AG20443 (cell line): ENCODE measurements around the gene NES.

ENCODE experiments used
- DNase-seq: peaks from one replicate; pipeline ENCODE4 v3.0.0; 2012; ENCODE audit warnings: low spot score, mixed read lengths

NES gene

DNA sequence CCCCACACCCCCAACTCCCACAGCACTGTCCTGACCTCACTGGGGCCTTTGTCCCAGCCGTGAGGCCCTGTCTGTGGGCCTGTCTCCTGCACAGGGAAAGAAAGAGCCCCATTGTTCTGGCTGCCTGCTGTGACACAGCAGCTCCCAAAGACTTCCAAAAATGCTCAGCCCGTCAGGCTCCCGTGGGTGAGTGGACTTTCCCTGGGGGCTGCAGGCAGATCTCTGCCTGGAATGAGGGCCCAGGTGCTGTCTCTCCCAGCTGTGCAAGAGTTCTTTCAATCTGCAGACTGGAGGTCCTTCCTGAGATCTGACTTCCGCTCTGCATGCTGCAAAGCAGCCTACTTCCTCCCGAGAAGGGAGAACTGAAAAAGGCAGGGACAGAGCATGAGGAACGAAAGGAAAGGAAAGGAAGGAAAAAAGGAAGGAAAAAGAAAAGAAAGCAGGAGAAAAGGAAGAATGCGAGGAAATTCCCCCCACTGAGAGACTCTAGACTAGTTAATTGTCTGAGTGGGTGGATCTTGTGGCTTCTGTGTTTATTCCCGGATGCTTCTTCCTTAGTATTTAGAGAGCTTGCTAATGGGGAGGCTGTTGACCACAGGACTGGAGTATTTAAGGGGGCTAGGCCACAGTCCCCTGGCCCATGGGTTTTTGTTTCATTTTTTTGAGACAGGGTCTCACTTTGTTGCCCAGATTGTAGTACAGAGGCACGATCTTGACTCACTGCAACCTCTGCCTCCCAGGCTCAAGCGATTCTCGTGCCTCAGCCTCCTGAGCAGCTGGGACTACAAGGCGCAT lies 15.0 kb downstream of the NES start:
- DNase-seq, result no peak

DNA sequence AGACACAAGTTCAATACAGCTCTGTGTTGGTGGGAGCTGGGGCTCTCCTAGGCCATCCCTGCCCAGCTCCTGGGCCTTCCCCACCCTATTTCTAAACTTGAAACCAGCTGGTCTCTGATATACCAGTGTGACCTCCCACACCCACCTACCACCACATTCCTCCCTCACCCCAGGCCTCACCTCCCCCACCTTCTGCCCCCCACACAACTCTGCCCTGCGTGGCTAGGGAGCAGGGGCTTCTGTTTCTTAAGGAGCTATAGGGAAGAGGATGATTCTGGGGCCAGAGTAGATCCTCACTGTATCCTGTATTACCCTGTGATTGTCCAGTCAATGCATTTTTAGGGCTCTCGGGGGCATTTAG lies 16.5 kb downstream of the NES start:
- DNase-seq, result no peak

DNA sequence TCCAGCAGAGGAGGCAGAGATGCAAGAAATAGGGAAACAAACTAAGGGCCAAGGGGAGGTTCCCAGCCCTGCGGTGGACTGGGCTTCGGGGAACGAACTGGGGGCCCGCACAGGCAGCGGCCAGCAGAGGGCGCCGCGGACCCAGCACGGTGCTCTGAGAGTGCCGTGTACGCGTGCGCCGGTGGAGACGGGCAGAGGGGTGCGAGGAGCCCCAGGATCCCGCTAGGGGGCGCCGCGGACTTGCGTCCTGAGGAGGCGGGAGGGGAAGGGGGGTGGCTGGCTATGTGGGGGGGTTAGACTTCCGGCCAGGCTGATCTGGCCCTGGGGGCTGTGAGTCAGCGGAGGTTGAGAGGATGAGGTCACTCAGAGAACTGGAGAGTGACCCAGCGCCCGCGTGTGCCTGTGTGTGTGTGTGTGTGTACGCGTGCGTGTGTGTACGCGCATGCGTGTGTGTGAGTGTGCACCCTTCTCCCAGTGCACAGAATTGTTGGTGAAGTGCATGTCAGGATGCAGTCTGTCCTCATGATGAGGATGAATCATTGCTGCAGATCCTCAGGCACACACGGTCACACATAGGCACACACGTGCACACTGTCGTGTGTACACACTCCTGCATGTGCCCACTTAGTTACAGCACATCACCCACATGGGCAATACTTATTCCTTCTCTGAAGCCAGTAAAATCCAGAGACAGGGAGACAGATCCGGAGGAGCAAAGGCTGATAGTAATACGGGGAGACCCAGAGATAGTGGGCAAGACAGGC lies 17.0 kb downstream of the NES start:
- peak; percentile 100 for DNase-seq

DNA sequence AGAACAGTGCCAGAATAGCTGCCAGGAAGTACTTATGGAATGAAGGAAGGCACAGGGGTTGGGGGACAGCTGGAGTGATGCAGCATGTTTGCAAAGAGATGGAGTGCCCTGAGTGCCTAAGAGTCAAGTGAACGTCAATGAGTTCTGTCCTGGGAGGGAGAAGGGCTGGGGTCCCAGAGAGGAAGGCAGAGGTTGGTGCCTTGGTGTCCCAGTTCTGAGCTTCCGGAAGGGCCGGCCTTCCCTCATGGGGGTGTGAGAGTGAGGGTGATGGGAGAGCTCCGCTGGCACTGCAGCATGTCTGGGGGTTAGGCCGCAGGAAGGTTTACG lies 17.6 kb downstream of the NES start:
- DNase-seq, result no peak

DNA sequence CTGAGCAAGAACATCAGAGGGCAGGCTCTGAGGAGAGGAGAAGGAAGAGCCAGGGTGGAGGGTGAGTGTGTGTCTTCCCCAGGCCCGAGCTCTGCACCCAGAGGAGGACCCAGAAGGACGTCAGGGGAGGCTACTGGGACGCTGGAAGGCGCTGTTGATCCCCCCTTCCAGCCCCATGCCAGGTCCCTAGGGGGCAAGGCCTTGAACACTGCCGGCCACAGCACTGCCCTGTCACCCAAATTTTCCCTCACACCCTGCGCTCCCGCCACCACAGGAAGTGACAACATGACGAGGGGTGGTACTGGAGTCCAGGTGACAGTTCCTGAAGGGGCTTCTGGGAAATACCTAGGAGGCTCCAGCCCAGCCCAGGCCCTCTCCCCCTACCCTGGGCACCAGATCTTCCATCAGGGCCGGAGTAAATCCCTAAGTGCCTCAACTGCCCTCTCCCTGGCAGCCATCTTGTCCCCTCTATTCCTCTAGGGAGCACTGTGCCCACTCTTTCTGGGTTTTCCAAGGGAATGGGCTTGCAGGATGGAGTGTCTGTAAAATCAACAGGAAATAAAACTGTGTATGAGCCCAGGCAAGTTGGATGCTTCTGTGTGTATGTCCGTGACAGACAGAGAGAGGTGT lies 18.1 kb downstream of the NES start:
- no peak for DNase-seq

DNA sequence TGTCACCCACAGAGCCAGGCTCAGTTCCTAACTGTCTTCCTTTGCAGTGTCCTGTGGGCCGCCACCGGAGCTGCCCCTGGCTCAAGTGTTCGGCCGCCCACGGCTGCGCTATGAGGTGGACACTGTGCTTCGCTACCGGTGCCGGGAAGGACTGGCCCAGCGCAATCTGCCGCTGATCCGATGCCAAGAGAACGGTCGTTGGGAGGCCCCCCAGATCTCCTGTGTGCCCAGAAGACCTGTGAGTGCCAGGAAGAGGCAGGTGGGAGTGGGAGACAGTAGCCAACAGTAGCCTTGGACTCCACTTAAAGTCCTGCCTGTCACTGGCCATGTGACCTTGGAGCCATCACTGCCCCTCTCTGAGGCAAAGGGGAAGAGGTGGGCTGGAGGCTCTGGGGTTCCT lies 18.7 kb downstream of the NES start:
- no peak for DNase-seq

DNA sequence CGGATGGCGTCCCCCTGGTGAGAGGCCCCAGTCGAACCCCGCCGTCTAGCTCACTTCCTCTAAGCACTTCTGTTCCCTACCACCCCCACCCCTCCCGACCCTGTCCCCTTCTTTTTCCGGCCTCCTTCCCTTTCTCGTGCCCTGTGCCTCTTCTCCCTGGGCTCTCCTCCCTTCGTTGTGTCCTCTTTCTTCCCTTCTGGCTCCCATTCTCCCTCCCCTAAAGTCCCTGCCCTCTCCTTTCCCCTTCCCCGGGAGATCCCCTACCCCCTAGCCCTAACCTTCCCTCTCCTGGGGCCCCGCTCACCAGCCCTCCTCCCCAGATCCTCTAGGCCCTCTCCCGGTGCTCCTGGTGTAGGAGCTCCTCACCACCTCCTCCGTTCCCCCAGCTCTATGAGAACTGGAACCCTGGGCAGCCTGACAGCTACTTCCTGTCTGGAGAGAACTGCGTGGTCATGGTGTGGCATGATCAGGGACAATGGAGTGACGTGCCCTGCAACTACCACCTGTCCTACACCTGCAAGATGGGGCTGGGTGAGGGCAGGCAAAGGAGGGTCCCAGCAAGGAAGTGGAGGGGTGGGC lies 19.4 kb downstream of the NES start:
- DNase-seq, result no peak

DNA sequence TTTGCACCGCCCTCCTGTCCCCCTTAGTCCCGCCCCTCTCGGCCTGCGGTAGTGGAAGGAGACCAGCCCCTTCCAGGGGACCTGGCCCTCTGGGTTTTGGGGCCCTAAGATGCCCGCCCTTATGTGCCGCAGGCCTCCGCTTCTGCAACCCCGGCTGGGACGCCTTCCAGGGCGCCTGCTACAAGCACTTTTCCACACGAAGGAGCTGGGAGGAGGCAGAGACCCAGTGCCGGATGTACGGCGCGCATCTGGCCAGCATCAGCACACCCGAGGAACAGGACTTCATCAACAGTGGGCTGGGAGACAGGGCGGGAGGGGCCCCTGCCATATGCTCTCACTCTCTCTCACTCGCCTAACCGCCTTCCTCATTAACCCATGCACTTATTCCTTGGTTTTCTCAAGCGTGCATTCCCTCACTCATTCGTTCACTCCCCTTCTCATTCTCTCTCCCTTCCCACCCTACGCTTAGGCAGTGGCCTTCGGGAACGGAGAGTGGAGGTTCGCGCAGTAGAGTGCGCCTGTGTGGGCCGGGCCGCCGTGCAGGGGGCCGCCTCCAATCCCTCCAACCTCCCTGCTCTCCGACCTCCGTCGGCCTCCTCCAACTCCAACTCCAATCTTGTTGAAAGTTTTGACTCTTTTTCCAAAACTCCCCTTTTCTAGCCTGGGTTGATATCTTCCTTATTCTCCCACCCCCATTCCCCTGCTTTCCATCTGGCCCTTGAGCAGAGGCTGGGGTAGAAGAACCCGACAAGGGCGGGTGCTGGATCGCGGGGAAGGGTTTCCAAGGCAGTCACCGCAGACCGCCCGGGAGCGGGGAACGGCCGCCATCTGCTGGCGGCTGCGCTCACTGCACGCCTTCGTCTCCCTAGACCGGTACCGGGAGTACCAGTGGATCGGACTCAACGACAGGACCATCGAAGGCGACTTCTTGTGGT lies 20.1 kb downstream of the NES start:
- DNase-seq, result peak; percentile 92

DNA sequence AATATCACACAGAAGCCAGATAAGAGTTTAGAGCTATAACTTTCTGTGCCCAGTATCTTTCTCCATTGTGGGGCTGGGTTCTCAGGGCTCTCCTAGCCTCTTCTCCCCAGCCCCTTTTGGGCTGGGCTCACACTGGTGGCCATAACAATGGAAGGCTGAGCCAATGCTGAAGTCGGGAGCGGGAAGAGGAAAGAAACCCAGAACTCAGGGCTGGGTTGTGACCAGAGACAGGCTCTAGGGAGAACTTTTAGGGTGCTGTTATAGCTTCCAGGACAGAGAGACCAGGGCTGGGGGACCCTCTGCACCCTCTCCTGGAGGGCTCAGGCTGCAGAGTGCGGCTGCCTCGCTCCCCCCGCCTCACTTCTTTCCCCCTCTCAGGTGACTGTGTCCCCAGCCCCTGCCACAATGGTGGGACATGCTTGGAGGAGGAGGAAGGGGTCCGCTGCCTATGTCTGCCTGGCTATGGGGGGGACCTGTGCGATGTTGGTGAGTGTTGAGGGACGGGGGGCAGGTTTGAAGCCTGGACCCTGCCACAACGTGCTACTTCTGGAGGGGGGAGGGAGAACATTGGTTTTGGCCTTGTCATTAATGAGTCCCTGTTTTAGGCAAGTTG lies 21.2 kb downstream of the NES start:
- no peak for DNase-seq

DNA sequence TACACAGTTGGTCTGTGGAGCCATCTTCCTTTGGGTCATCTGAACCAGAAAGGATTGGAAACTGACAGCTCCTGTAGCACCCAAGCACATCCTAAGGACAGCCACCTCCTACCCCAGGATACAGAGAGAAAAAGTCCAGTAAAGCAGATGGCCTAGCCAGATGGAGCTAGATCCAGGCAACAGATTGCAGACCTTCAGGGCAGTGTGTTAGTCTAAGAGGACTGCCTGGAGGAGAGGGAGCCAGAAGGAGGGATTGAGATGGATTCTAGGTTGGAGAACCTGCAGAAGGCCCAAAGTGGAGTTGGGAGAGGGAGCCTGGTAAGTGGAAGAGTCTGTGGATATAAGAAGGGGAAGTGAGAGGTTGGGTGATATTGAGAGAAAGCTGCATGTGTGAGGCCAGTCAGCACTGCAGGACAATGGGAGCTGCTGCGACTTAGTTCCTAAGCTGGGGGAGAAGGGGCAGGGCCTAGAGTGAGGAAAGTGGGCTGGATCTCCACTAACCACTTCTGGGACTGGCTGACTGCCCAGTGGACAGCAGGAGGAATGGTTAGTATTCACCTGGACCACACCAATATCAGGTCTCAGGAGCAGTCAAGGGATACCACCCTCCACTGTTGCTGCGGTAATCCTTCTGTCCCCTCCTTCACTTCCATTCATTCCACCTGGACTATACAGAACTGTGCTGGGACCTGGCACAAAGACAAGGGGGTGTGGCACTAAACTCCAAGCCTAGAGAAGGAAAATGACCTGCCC lies 21.9 kb downstream of the NES start:
- DNase-seq, result no peak

DNA sequence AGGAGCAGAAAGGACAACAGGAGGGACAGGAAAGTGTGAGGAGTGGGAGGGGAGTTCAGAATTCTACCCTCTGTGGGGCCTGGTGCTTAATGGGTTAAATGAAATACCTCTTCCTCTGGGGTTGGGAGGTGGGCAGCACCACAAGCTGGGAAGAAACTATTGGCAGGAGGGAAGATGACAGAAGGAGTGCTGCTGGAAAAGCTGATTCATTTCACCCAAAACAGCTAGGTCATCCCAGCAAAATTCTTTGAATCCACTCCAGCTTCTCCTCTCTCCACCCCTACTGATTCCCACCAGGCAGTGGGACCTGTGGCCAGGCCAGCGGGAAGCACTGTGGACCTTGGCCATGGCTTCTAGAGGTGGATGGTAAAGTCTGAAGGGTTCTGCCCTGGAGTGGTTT lies 22.5 kb downstream of the NES start:
- no peak for DNase-seq

DNA sequence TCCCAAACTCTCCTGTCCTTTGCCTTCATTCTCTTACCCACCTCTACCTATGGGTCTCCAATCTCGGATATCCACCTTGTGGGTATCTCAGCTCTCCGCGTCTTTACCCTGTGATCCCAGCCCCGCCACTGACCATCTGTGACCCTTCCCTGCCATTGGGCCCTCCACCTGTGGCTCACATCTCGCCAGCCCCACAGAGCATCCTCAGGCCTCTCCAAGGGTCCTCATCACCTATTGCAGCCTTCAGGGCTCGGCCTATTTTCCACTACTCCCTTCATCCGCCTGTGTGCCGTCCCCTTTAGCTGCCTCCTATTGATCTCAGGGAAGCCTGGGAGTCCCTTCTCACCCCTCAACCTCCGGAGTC lies 24.2 kb downstream of the NES start:
- no peak for DNase-seq

DNA sequence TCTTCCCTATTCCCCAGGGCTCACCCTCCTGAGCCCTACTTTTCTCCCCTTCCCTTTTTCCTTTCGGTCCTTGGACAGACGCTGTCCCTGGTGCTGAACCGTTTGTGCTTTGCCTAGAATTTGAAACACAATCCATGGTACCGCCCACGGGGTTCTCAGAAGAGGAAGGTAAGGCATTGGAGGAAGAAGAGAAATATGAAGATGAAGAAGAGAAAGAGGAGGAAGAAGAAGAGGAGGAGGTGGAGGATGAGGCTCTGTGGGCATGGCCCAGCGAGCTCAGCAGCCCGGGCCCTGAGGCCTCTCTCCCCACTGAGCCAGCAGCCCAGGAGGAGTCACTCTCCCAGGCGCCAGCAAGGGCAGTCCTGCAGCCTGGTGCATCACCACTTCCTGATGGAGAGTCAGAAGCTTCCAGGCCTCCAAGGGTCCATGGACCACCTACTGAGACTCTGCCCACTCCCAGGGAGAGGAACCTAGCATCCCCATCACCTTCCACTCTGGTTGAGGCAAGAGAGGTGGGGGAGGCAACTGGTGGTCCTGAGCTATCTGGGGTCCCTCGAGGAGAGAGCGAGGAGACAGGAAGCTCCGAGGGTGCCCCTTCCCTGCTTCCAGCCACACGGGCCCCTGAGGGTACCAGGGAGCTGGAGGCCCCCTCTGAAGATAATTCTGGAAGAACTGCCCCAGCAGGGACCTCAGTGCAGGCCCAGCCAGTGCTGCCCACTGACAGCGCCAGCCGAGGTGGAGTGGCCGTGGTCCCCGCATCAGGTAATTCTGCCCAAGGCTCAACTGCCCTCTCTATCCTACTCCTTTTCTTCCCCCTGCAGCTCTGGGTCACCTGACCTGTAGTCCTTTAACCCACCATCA lies 24.8 kb downstream of the NES start:
- peak; percentile 53 for DNase-seq

DNA sequence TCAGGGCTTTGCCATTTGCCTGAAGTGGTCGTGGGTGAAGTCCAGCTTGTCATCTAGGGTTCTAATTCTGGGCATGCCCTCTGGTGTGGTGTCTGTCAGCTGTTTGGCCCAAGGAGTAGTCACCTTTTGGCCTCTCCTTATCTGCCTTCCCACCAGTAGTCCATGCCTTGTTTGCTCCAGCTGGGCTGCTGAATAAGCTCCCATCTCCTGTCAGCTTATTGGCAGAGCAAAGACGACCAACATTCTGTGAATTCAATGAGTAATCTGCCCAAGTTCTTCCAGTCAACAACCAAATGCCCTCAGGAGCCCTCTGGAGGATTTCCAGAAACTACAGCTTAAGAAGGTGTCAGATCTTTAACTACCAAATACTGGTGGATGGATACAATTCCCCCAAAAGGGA lies 28.3 kb downstream of the NES start:
- DNase-seq, result no peak

DNA sequence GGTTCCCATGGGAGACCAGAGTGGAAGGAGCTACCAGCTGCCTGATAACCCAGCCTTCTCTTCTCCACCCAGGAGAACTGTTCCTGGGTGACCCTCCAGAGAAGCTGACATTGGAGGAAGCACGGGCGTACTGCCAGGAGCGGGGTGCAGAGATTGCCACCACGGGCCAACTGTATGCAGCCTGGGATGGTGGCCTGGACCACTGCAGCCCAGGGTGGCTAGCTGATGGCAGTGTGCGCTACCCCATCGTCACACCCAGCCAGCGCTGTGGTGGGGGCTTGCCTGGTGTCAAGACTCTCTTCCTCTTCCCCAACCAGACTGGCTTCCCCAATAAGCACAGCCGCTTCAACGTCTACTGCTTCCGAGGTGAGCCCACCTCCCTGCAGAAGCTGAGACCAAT lies 28.7 kb downstream of the NES start:
- no peak for DNase-seq

DNA sequence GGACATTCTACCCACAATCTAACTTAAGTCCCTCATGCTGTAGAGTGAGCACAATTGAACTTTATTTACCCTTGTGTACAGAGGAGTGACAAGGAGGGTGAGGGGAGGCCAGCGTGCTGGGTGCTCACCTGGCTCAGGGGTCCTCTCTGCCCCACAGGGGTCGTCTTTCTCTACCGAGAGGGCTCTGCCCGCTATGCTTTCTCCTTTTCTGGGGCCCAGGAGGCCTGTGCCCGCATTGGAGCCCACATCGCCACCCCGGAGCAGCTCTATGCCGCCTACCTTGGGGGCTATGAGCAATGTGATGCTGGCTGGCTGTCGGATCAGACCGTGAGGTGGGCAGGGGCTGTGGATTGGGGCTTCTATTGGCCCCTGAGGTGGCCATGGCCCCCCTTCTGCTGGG lies 29.9 kb downstream of the NES start:
- no peak for DNase-seq

DNA sequence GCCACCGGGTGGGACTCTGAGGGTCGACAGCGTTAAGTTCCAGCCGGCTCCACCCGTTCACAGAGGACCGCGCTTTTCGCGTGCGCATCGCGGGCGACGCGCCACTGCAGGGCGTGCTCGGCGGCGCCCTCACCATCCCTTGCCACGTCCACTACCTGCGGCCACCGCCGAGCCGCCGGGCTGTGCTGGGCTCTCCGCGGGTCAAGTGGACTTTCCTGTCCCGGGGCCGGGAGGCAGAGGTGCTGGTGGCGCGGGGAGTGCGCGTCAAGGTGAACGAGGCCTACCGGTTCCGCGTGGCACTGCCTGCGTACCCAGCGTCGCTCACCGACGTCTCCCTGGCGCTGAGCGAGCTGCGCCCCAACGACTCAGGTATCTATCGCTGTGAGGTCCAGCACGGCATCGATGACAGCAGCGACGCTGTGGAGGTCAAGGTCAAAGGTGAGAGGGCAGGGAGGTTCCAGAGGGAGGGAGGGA lies 30.4 kb downstream of the NES start:
- DNase-seq, result no peak

DNA sequence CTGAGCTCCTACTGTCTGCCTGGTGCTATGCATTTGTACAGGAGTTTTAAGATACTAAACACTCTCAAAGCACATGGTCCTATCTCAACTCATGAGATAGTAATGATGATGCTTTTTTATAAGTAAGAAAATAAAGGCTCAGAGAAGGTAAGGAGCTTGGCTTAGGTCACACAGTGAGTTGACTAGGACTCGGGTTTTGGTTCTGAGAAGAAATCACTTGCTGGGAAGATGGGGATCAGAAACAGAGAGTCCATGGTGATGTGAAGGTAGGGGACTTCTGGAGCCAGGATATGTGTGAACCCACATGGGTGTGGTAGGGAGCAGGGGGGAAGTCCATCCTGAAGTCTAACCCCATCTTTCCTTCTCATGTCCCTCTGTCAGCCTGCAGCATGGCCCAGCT lies 31.5 kb downstream of the NES start:
- no peak for DNase-seq

DNA sequence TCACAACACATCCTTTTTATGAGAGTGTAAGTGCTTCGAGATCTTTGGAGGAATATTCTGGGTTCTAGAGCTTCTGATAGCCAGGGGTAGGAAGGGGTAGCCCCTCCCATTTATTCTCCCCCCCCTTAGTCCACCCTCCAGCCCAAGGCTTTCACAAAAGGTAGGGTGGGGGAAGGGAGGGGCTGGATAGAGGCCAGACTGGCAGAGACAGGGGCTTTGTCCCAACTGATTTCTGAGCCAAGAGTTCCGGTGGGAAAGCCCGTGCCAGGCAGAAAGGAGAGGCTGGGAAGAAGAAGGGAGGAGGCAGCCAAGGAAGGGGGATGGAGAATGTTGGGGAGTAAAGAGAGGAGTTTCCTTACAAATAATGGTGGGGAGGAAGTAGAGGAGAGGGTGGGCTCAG lies 32.2 kb downstream of the NES start:
- no peak for DNase-seq

DNA sequence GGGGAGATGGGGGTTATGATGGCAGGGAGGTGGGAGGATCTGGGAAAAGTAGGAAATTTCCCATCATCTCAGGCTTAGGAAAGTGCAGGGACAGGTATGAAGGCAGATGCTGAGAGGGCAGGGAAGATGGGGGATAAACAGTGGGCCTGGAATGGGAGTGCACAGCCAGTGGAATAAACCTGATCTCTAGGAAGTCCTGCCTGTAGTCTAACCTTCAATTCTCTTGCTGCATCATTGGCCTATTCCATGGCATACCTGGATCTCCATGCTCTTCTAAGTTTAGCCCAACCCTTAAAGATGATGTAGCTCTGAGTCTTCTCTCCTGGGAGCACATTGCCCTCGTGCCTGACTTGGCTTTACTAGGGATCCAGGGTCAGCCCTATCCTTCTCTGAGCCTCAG lies 32.6 kb downstream of the NES start:
- DNase-seq, result no peak
